ENCODE results near the gene PBXIP1. TPM values are rescaled to one million over a fixed set of nuclear protein-coding genes. Genes with fewer than 3 reads are reported as not detected.

The PBXIP1 gene
- total and polyA plus RNA-seq, 10 of the 15 experiments (the other 5 are each of a cell fraction or from before 2014, with no cell fraction given): 0.63 to 25.6 (median 15.4) TPM

- ATAC-seq: no peak
Observed at GRCh38 chr1:154958036-154958435, 2.1 kb upstream of the PBXIP1 start.

More at GRCh38 chr1:154958036-154958435, 2.1 kb upstream of the PBXIP1 start:
- Histone ChIP-seq H3K4me1 (ENCODE audit: control insufficient read depth, insufficient read depth, low read length) (peaks cover 23% of the 10 kb centered on the region), H3K9ac (ENCODE audit: control insufficient read depth, insufficient read depth, low read length) (no peak overlapping the region), H3K4me2 (ENCODE audit: control insufficient read depth, insufficient read depth) (no peak overlapping the region), H2AFZ (ENCODE audit: control insufficient read depth, low read depth, low read length) (no peak overlapping the region), H3K9me3 (replicated peaks; ENCODE audit: control insufficient read depth, insufficient read depth, low read length) (no peaks in the 10 kb centered on the region), H3K79me2 (ENCODE audit: control insufficient read depth, insufficient read depth, low read length) (peaks cover 34% of the 10 kb centered on the region), H3K27me3 (replicated peaks in 1 of 2; ENCODE audit: control insufficient read depth in 2 of 2, insufficient read depth in 2 of 2, low read length in 1 of 2) (no peaks in the 10 kb centered on the region), H3K36me3 (ENCODE audit: control insufficient read depth in 2 of 2, insufficient read depth in 2 of 2, low read length in 1 of 2) (peaks cover 3 to 5% of the 10 kb centered on the region in 2 experiments; a peak in 2 of 4 replicates), H4K20me1 (ENCODE audit: control insufficient read depth, insufficient read depth) (no peaks in the 10 kb centered on the region), H3K27ac (ENCODE audit: control insufficient read depth, insufficient read depth) (no peak overlapping the region), H3K4me3 (no peak overlapping the region)
- FAIRE-seq (no peak), DNase-seq (ENCODE audit: low read depth, low spot score) (no peak)
- CTCF ChIA-PET: no interaction called here
- in situ Hi-C loops (cut with MboI) (no loop called here), intact Hi-C loops (cut with micrococcal nuclease; ENCODE audit: unreplicated experiment) (no loop called here)
- POLR2A ChIA-PET: interaction anchor here (12.3 kb wide), 1 partner anchor 15 kb away, joined by 140 read pairs; the partner anchor contains the start of genes CKS1B and SHC1
- WGBS (ENCODE audit: insufficient coverage, insufficient replicate concordance, low lambda C conversion rate, missing lambda C conversion rate): 69% methylated on average over 2 of the region's 2 CpGs
- RAD21 ChIA-PET (ENCODE audit: unreplicated experiment): no interaction called here
- no TSS peak for BruUV-seq (replicated peaks)
- SMC1A ChIA-PET (ENCODE audit: uncharacterized antibody, unreplicated experiment): interaction anchor here (1.5 kb wide), 1 partner anchor 13 kb away, joined by 5 read pairs; no protein-coding TSS in a partner anchor
- TF ChIP-seq KLF5 (IDR thresholded peaks at IDR 0.05; ENCODE audit: partially characterized antibody) (no peak), MEF2A (IDR thresholded peaks at IDR 0.05; ENCODE audit: insufficient read depth, low read depth, low read length) (no peak), NBN (IDR thresholded peaks at IDR 0.05) (no peak), SIN3A (IDR thresholded peaks at IDR 0.05; ENCODE audit: low read depth, low read length) (no peak), TCF7 (IDR thresholded peaks at IDR 0.05; ENCODE audit: borderline replicate concordance) (no peak), EGR1 (IDR thresholded peaks at IDR 0.05; ENCODE audit: borderline replicate concordance in 1 of 2, low read depth in 2 of 2, low read length in 2 of 2) (no peak), LARP7 (IDR thresholded peaks at IDR 0.05) (no peak), IKZF1 (conservative IDR thresholded peaks at IDR 0.05) (no peak), HDAC6 (IDR thresholded peaks at IDR 0.05; ENCODE audit: unreplicated experiment) (no peak), E2F8 (IDR thresholded peaks at IDR 0.05; ENCODE audit: low read depth, partially characterized antibody) (no peak), NRF1 (conservative IDR thresholded peaks at IDR 0.05; ENCODE audit: low read depth, low read length) (no peak), MEF2B (IDR thresholded peaks at IDR 0.05; ENCODE audit: partially characterized antibody, poor library complexity, severe bottlenecking) (no peak), MLLT1 (IDR thresholded peaks at IDR 0.05) (no peak), MTA3 (IDR thresholded peaks at IDR 0.05; ENCODE audit: borderline replicate concordance, low read length) (no peak), CHD1 (IDR thresholded peaks at IDR 0.05; ENCODE audit: low read depth, low read length) (no peak), JUNB (IDR thresholded peaks at IDR 0.05) (no peak), ZNF217 (IDR thresholded peaks at IDR 0.05) (no peak)
